K562 (cell line): ENCODE measurements around the gene TBC1D3B. TPM values are rescaled to one million over a fixed set of nuclear protein-coding genes. Genes with fewer than 3 reads are reported as not detected.

Source experiments
- ATAC-seq: fragments of 200-7000 bp; cut with Tn5 transposase; 3 replicates; pipeline ENCODE4 v1.9.1; 2020; ENCODE audit warnings: moderate library complexity
- BruUV-seq: library from RNA; stranded (reverse); fragments of 400-500 nt; replicated peaks from 2 replicates; lab custom pipeline; 2021; lab: Mats Ljungman, UMichigan
- CTCF ChIA-PET: fragments of 300-600 bp; formaldehyde crosslinking; extraction: SDS; loops from one replicate; lab custom pipeline; 2021; ENCODE audit warnings: low intra/inter-chr PET ratio; lab: Yijun Ruan, JAX
- POLR2A ChIA-PET: fragments of 300-600, 350-650 bp; sonication (Branson Sonifier 250); formaldehyde crosslinking; extraction: SDS; loops from one replicate; lab custom pipeline; 2021; ENCODE audit warnings: antibody characterized with exemption, inconsistent platforms; lab: Yijun Ruan, JAX
- DNase-seq, 4 experiments: peaks; one replicate each; pipeline versions ENCODE4 v3.0.0 to v3.0.0-alpha.2; 2011 to 2018; ENCODE audit warnings: low spot score in 3 of 4, mixed read lengths in 3 of 4; ENCODE audit errors: extremely low read depth in 1 of 4
- FAIRE-seq: peaks from 2 replicates; lab custom pipeline; 2011; peaks lifted over from hg19 to GRCh38; lab: Jason Lieb, UNC
- H2AFZ ChIP-seq: 2 replicates; pipeline ENCODE4 v1.6.0; 2011; ENCODE audit warnings: low read depth, low read length, control low read depth, inconsistent platforms
- H3K27ac ChIP-seq: fragments of 200-600 bp; 3 replicates; pipeline ENCODE4 v1.8.0; 2011; ENCODE audit warnings: low read depth, mild to moderate bottlenecking, control low read depth, inconsistent platforms, low read length, moderate library complexity, mixed read lengths; ENCODE audit errors: extremely low read depth
- H3K27me3 ChIP-seq, 2 experiments: fragments of 300-600 bp in 1 of 2; 2 replicates in 1 of 2; 3 replicates in 1 of 2; pipeline versions ENCODE4 v1.6.0 to v1.8.0; 2011; ENCODE audit warnings: inconsistent platforms in 2 of 2, low read length in 2 of 2, mild to moderate bottlenecking in 1 of 2, mixed read lengths in 1 of 2, moderate library complexity in 1 of 2; ENCODE audit not compliant: control insufficient read depth in 2 of 2, insufficient read depth in 2 of 2
- H3K36me3 ChIP-seq: fragments of 300-600 bp; 3 replicates; pipeline ENCODE4 v1.8.0; 2011; ENCODE audit warnings: mild to moderate bottlenecking, low read length, inconsistent platforms; ENCODE audit not compliant: control insufficient read depth, insufficient read depth
- H3K4me1 ChIP-seq, 2 experiments: fragments of 200-600 bp in 1 of 2; replicated peaks in 1 of 2; 2 replicates in 1 of 2; 3 replicates in 1 of 2; pipeline versions ENCODE4 v1.5.1 to v1.8.0; 2011; ENCODE audit warnings: inconsistent platforms in 2 of 2, low read length in 2 of 2, mild to moderate bottlenecking in 1 of 2, mixed read lengths in 1 of 2, moderate library complexity in 1 of 2; ENCODE audit not compliant: control insufficient read depth in 2 of 2, insufficient read depth in 2 of 2
- H3K4me2 ChIP-seq: 2 replicates; pipeline ENCODE4 v1.6.1; 2011; ENCODE audit warnings: low read length, control low read depth, inconsistent platforms, mixed read lengths; ENCODE audit not compliant: insufficient read depth
- H3K4me3 ChIP-seq: fragments of 200-600 bp; sonication (generic), shearing (Covaris generic); 2 replicates; pipeline ENCODE4 v1.5.1; 2016; ENCODE audit warnings: control low read depth, inconsistent platforms
- H3K79me2 ChIP-seq: fragments of 200-600 bp; 3 replicates; pipeline ENCODE4 v1.8.0; 2011; ENCODE audit warnings: low read length, inconsistent platforms; ENCODE audit not compliant: control insufficient read depth, insufficient read depth
- H3K9ac ChIP-seq, 2 experiments: 2 replicates each; pipeline versions ENCODE4 v1.6.0 to v1.6.1; 2011; ENCODE audit warnings: low read depth in 2 of 2, low read length in 2 of 2, control low read depth in 1 of 2, inconsistent platforms in 1 of 2, mild to moderate bottlenecking in 1 of 2, mixed read lengths in 1 of 2; ENCODE audit not compliant: insufficient read depth in 1 of 2
- H3K9me1 ChIP-seq: one replicate; pipeline ENCODE4 v1.6.0; 2011; ENCODE audit warnings: inconsistent platforms, mild to moderate bottlenecking, low read length, moderate library complexity; ENCODE audit not compliant: control insufficient read depth, insufficient read depth
- H3K9me3 ChIP-seq: replicated peaks from 2 replicates; pipeline ENCODE4 v1.5.1; 2011; ENCODE audit warnings: low read depth, low read length, inconsistent platforms; ENCODE audit not compliant: control insufficient read depth, insufficient read depth
- H4K20me1 ChIP-seq: replicated peaks from 2 replicates; pipeline ENCODE4 v1.6.1; 2011; ENCODE audit warnings: low read length, inconsistent platforms, mixed read lengths; ENCODE audit not compliant: control insufficient read depth, insufficient read depth
- MIER1 ChIP-seq: fragments of 450-650 bp; IDR thresholded peaks from 2 replicates; pipeline ENCODE4 v1.6.1; 2016; ENCODE audit warnings: antibody characterized with exemption, mild to moderate bottlenecking, low read depth
- MTF1 ChIP-seq: fragments of 250-450 bp; sonication (Bioruptor Pico); IDR thresholded peaks from 2 replicates; pipeline ENCODE4 v1.9.0; 2021; ENCODE audit warnings: moderate library complexity, mild to moderate bottlenecking, inconsistent platforms, borderline replicate concordance
- RFX5 ChIP-seq: IDR thresholded peaks from 2 replicates; pipeline ENCODE4 v1.6.1; 2011; ENCODE audit warnings: low read depth, mild to moderate bottlenecking, improper control_type of control experiment, low read length
- ZBTB8A ChIP-seq: fragments of 450-650 bp; IDR thresholded peaks from 2 replicates; pipeline ENCODE4 v1.6.1; 2018; ENCODE audit warnings: mild to moderate bottlenecking, moderate library complexity; ENCODE audit not compliant: partially characterized antibody
- WGBS: fragments of 100-300 bp; shearing (Covaris generic); methylation state at CpG from one replicate; pipeline ENCODE4 v1.1.6; 2016; ENCODE audit warnings: low coverage, mixed read lengths; ENCODE audit not compliant: insufficient coverage; ENCODE audit errors: missing lambda C conversion rate; 5-methylcytosine and 5-hydroxymethylcytosine counted together
- in situ Hi-C: fragments of 300-500 bp; cut with MboI; formaldehyde crosslinking; loops from 4 replicates; pipeline ENCODE4 v1.15.0; 2018; ENCODE audit warnings: inconsistent platforms, mixed read lengths
- intact Hi-C: fragments of 100-400 bp; cut with micrococcal nuclease; formaldehyde crosslinking; loops from 2 replicates; pipeline ENCODE4 v1.14.2; 2022
- polyA plus RNA-seq, 8 experiments: library from polyadenylated mRNA; depleted of rRNA in 4 of 8; stranded (reverse) in 5 of 8; unstranded in 3 of 8; fragments of >200 nt; fragmentation: Nextera tagmentation in 2 of 8; fragmentation: Illumina TruSeq in 1 of 8; extraction: Ambion mirVana in 2 of 8; extraction: Trizol in 1 of 8; gene quantifications; 2 replicates each; pipeline versions ENCODE4 v1.2.1 to v1.2.3, GENCODE V29; 2011 to 2014; ENCODE audit warnings: inconsistent platforms in 1 of 8, missing spikeins in 1 of 8
- total RNA-seq, 7 experiments: library from RNA; depleted of rRNA in 6 of 7; stranded (reverse); fragments of >200 nt in 6 of 7; fragmentation: Illumina TruSeq in 2 of 7; extraction: Trizol in 2 of 7; gene quantifications; 2 replicates each; pipeline versions ENCODE4 v1.2.1 to v1.2.3, GENCODE V29; 2011 to 2021; ENCODE audit warnings: low replicate concordance in 1 of 7
- TF ChIP-seq, protein P1 (sequence below): fragments of 450-650 bp; formaldehyde crosslinking; IDR thresholded peaks from 2 replicates; pipeline ENCODE4 v1.4.0; 2020; ENCODE audit warnings: mild to moderate bottlenecking, mixed read lengths
- TF ChIP-seq, protein P2 (sequence below): fragments of 250-450 bp; sonication (Bioruptor Pico); IDR thresholded peaks from 2 replicates; pipeline ENCODE4 v1.9.0; 2021; ENCODE audit warnings: mild to moderate bottlenecking, inconsistent platforms
- TF ChIP-seq, protein P3 (sequence below): sonication (generic); formaldehyde crosslinking; IDR thresholded peaks from 2 replicates; pipeline ENCODE4 v1.8.0; 2022; ENCODE audit warnings: mild to moderate bottlenecking, missing genetic modification reagents

Gene TBC1D3B
- total and polyA plus RNA-seq, 9 of the 15 experiments (the other 6 are each of a cell fraction or from before 2014, with no cell fraction given): 0.29 to 0.60 TPM; not detected in 7

DNA sequence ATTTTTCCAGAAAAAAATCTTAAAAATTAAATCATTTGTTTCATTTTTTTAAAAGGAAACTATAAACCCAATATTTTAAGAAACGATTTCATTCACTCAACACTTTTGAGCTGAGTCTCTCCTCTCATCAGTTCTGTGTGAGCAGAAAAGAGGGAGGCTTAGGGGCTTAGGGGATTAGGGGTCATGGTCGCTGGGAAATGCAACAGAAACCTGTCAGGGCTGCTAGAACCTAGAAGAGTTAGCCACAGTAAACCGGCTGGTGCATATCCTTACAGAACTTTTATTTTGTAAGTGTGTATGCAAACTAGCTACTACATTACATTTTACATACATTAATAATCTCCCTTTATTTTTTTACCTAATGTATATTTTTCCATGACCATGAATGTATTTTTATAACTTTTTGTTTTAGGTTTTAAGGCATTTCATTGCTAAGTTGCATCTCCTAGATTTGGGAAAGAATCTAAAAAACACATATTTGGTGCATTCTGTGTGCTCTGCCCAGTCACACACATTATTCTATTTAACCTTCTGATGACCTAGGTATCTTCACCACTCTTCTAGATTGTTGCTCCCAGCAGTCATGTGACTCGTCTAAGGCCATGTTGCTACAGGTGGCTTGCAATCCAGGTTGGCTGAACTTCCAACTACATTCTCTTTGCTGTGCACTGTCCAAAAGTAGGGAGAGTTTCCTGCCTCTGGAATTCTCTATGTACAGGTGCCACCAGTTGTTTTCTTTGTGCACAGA, 24.4 kb downstream of the TBC1D3B start:
- no peak overlapping the region for H3K9ac ChIP-seq
- no peaks in the 10 kb centered on the region for H3K9me3 ChIP-seq
- no peak overlapping the region for H3K27ac ChIP-seq
- no peak overlapping the region for H3K4me2 ChIP-seq
- BruUV-seq: no TSS peak
- no peak for ATAC-seq
- H3K4me1 ChIP-seq: peaks cover 3 to 5% of the 10 kb centered on the region in 2 experiments; a peak in 2 of 5 replicates
- TF ChIP-seq, protein P1, sequence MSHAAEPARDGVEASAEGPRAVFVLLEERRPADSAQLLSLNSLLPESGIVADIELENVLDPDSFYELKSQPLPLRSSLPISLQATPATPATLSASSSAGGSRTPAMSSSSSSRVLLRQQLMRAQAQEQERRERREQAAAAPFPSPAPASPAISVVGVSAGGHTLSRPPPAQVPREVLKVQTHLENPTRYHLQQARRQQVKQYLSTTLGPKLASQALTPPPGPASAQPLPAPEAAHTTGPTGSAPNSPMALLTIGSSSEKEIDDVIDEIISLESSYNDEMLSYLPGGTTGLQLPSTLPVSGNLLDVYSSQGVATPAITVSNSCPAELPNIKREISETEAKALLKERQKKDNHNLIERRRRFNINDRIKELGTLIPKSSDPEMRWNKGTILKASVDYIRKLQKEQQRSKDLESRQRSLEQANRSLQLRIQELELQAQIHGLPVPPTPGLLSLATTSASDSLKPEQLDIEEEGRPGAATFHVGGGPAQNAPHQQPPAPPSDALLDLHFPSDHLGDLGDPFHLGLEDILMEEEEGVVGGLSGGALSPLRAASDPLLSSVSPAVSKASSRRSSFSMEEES: peak; percentile 53
- TF ChIP-seq MTF1 (CRISPR knock-in tag) (no peak), MIER1 (no peak), ZBTB8A (no peak), RFX5 (no peak)
- TF ChIP-seq, protein P2, sequence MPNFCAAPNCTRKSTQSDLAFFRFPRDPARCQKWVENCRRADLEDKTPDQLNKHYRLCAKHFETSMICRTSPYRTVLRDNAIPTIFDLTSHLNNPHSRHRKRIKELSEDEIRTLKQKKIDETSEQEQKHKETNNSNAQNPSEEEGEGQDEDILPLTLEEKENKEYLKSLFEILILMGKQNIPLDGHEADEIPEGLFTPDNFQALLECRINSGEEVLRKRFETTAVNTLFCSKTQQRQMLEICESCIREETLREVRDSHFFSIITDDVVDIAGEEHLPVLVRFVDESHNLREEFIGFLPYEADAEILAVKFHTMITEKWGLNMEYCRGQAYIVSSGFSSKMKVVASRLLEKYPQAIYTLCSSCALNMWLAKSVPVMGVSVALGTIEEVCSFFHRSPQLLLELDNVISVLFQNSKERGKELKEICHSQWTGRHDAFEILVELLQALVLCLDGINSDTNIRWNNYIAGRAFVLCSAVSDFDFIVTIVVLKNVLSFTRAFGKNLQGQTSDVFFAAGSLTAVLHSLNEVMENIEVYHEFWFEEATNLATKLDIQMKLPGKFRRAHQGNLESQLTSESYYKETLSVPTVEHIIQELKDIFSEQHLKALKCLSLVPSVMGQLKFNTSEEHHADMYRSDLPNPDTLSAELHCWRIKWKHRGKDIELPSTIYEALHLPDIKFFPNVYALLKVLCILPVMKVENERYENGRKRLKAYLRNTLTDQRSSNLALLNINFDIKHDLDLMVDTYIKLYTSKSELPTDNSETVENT (CRISPR knock-in tag): no peak
- TF ChIP-seq, protein P3, sequence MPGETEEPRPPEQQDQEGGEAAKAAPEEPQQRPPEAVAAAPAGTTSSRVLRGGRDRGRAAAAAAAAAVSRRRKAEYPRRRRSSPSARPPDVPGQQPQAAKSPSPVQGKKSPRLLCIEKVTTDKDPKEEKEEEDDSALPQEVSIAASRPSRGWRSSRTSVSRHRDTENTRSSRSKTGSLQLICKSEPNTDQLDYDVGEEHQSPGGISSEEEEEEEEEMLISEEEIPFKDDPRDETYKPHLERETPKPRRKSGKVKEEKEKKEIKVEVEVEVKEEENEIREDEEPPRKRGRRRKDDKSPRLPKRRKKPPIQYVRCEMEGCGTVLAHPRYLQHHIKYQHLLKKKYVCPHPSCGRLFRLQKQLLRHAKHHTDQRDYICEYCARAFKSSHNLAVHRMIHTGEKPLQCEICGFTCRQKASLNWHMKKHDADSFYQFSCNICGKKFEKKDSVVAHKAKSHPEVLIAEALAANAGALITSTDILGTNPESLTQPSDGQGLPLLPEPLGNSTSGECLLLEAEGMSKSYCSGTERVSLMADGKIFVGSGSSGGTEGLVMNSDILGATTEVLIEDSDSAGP (CRISPR knock-in tag): no peak
- H3K79me2 ChIP-seq: no peaks in the 10 kb centered on the region
- H3K9me1 ChIP-seq: no peaks in the 10 kb centered on the region
- no peak overlapping the region for H3K4me3 ChIP-seq
- 2% methylated on average over 4 of the region's 4 CpGs for WGBS
- CTCF ChIA-PET: interaction anchor here (0.6 kb wide), 1 partner anchor 182 kb away, joined by 4 read pairs; no protein-coding TSS in a partner anchor
- peaks cover 2 to 16% of the 10 kb centered on the region in 2 experiments; a peak in 2 of 5 replicates for H3K27me3 ChIP-seq
- intact Hi-C loops: no loop called here
- no peaks in the 10 kb centered on the region for H4K20me1 ChIP-seq
- no peaks in the 10 kb centered on the region for H3K36me3 ChIP-seq
- H2AFZ ChIP-seq: no peak overlapping the region
- no peak for DNase-seq
- in situ Hi-C loops: no loop called here
- FAIRE-seq: no peak
- POLR2A ChIA-PET: no interaction called here
